ENCODE measurements around the gene UBA52.
"Not testable (repeated sequence)": the region's sequence is repeated elsewhere in the genome, so short reads cannot be mapped to it uniquely, and the experiment has no call there.

DNA sequence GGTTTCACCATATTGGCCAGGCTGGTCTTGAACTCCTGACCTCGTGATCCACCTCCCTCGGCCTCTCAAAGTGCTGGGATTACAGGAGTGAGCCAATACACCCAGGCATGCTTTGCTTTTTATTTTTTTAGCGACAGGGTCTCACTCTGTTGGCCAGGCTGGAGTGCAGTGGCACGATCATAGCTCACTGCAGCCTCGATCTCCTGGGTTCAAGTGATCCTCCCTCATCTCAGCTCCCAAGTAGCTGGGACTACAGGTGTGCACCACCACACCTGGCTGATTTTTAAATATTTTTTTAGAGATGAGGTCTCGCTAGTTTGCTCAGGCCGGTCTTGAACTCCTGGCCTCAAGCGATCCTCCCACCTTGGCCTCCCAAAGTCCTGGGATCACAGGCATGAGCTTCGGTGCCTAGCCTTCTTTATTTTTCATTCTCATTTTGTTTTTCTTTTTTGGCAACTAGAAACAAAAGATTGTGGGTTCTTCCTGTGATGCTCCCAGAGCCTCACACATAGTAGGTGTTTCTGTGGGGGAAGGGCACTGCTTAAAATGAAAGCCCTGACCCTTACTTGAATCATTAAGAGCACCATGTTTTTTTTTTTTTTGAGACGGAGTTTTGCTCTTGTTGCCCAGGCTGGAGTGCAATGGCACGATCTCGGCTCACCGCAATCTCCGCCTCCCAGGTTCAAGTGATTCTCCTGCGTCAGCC is 29.2 kb downstream of the UBA52 start:
- TF ChIP-seq, protein P1, sequence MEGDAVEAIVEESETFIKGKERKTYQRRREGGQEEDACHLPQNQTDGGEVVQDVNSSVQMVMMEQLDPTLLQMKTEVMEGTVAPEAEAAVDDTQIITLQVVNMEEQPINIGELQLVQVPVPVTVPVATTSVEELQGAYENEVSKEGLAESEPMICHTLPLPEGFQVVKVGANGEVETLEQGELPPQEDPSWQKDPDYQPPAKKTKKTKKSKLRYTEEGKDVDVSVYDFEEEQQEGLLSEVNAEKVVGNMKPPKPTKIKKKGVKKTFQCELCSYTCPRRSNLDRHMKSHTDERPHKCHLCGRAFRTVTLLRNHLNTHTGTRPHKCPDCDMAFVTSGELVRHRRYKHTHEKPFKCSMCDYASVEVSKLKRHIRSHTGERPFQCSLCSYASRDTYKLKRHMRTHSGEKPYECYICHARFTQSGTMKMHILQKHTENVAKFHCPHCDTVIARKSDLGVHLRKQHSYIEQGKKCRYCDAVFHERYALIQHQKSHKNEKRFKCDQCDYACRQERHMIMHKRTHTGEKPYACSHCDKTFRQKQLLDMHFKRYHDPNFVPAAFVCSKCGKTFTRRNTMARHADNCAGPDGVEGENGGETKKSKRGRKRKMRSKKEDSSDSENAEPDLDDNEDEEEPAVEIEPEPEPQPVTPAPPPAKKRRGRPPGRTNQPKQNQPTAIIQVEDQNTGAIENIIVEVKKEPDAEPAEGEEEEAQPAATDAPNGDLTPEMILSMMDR (CRISPR knock-in tag; IDR thresholded peaks at IDR 0.05): not testable (repeated sequence)
- TF ChIP-seq EHMT2 (IDR thresholded peaks at IDR 0.05; ENCODE audit: borderline replicate concordance, low read depth, low read length); KAT2B (IDR thresholded peaks at IDR 0.05; ENCODE audit: borderline replicate concordance, low read depth, low read length); MZF1 (CRISPR knock-in tag; IDR thresholded peaks at IDR 0.05; ENCODE audit: borderline replicate concordance); ZNF432 (CRISPR knock-in tag; IDR thresholded peaks at IDR 0.05; ENCODE audit: borderline replicate concordance); ZNF253 (CRISPR knock-in tag; IDR thresholded peaks at IDR 0.05; ENCODE audit: borderline replicate concordance): not testable (repeated sequence)
- TF ChIP-seq, protein P2, sequence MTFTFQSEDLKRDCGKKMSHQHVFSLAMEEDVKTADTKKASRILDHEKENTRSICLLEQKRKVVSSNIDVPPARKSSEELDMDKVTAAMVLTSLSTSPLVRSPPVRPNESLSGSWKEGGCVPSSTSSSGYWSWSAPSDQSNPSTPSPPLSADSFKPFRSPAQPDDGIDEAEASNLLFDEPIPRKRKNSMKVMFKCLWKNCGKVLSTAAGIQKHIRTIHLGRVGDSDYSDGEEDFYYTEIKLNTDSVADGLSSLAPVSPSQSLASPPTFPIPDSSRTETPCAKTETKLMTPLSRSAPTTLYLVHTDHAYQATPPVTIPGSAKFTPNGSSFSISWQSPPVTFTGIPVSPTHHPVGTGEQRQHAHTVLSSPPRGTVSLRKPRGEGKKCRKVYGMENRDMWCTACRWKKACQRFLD (CRISPR knock-in tag; IDR thresholded peaks at IDR 0.05; ENCODE audit: borderline replicate concordance): not testable (repeated sequence)
